ENCODE data around the gene MIF.
"Not testable (repeated sequence)": the region's sequence is repeated elsewhere in the genome, so short reads cannot be mapped to it uniquely, and the experiment has no call there.

DNA sequence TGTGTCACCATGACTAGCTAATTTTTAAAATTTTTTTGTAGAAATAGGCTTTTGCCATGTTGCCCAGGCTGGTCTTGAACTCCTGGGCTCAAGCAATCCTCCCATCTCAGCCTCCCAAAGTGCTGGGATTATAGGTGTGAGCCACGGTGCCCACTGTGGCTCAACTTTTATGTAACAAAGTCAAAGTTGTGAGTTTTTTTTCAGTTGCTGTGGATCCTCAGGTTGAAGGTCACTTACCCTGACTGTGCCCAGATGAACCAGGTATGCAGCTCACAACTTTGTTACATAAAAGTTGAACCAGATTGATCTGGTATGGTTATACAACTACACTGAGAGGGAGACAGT lies 26.1 kb downstream of the MIF start:
- not testable (repeated sequence) for TF ChIP-seq CTCF (conservative IDR thresholded peaks at IDR 0.05 in 1 of 2, IDR thresholded peaks at IDR 0.05 in 1 of 2; ENCODE audit: low read depth in 1 of 2, low read length in 2 of 2); EZH2 (IDR thresholded peaks at IDR 0.05; ENCODE audit: low read length, missing control alignments)

Measured in fibroblast of lung (primary cell).